AG04450 (cell line): ENCODE data around the gene PATL2. TPM values are rescaled to one million over a fixed set of nuclear protein-coding genes. Genes with fewer than 3 reads are reported as not detected.

Source experiments
- CTCF ChIA-PET: fragments of 300-600, 350-600 bp; formaldehyde crosslinking; extraction: SDS; loops from one replicate; lab custom pipeline; 2022; ENCODE audit warnings: antibody characterized with exemption, inconsistent platforms; lab: Charles Lee
- POLR2A ChIA-PET: fragments of 350-600 bp; formaldehyde crosslinking; extraction: SDS; loops from one replicate; lab custom pipeline; 2021; ENCODE audit warnings: antibody characterized with exemption, inconsistent platforms; lab: Yijun Ruan, JAX
- DNase-seq: peaks from one replicate; pipeline ENCODE4 v3.0.0-alpha.2; 2011; ENCODE audit warnings: low read depth, low spot score
- H3K27ac ChIP-seq: one replicate; pipeline ENCODE4 v1.5.1; 2012; ENCODE audit warnings: low read depth, low read length, control low read depth
- H3K27me3 ChIP-seq: one replicate; pipeline ENCODE4 v1.6.0; 2012; ENCODE audit warnings: low read length; ENCODE audit not compliant: control insufficient read depth, insufficient read depth
- H3K4me3 ChIP-seq: 2 replicates; pipeline ENCODE4 v1.5.1; 2011; ENCODE audit warnings: mild to moderate bottlenecking, low read depth, low read length, control low read depth
- H3K9me3 ChIP-seq: 2 replicates; pipeline ENCODE4 v1.5.1; 2012; ENCODE audit warnings: low read length; ENCODE audit not compliant: control insufficient read depth, insufficient read depth
- CTCF ChIP-seq: IDR thresholded peaks from 2 replicates; pipeline ENCODE4 v1.5.1; 2011; ENCODE audit warnings: low read depth, low read length, control low read depth, inconsistent platforms
- polyA plus RNA-seq: library from polyadenylated mRNA; depleted of rRNA; stranded (reverse); fragments of >200 nt; gene quantifications from 2 replicates; pipeline ENCODE4 v1.2.3, GENCODE V29; 2011; rRNA removed
- small RNA-seq: library from RNA; depleted of rRNA; stranded (forward); fragments of <200 nt; gene quantifications from one replicate; pipeline ENCODE3, GENCODE V24; 2012; ENCODE audit warnings: low read depth; ENCODE audit not compliant: insufficient read length

Gene PATL2
- polyA plus RNA-seq, 1 experiment = 0.50 TPM

GRCh38 chr15:44623178-44623577 is 87.9 kb downstream of the PATL2 start:
- no peak for DNase-seq
- CTCF ChIA-PET = interaction anchor here (1.1 to 2.3 kb wide), 2 partner anchors 45 to 115 kb away, joined by 4 to 7 read pairs; no protein-coding TSS in a partner anchor
- Histone ChIP-seq H3K27ac (no peak overlapping the region), H3K27me3 (no peaks in the 10 kb centered on the region), H3K9me3 (no peaks in the 10 kb centered on the region), H3K4me3 (no peak overlapping the region)
- POLR2A ChIA-PET = no interaction called here
- TF ChIP-seq CTCF = no peak

- no peak for TF ChIP-seq CTCF
- CTCF ChIA-PET = interaction anchor here (2.1 kb wide), 1 partner anchor 44 kb away, joined by 8 read pairs; the partner anchor contains the start of gene SPG11
- DNase-seq = no peak
- no peak overlapping the region for H3K27ac ChIP-seq
- no peak overlapping the region for H3K4me3 ChIP-seq
- POLR2A ChIA-PET = no interaction called here
- no peaks in the 10 kb centered on the region for H3K9me3 ChIP-seq
- H3K27me3 ChIP-seq = no peaks in the 10 kb centered on the region
These were observed 91.0 kb downstream of the PATL2 start for GRCh38 chr15:44620081-44620480.

- H3K27ac ChIP-seq = no peak overlapping the region
- no peaks in the 10 kb centered on the region for H3K27me3 ChIP-seq
- POLR2A ChIA-PET = interaction anchor here (0.6 kb wide), 1 partner anchor 42 kb away, joined by 6 read pairs; no protein-coding TSS in a partner anchor
- CTCF ChIA-PET = no interaction called here
- H3K4me3 ChIP-seq = no peak overlapping the region
- no peak for DNase-seq
- no peaks in the 10 kb centered on the region for H3K9me3 ChIP-seq
- no peak for TF ChIP-seq CTCF
These were observed 94.1 kb downstream of the PATL2 start for GRCh38 chr15:44616974-44617373.

Small RNAs within 50 kb of the gene (small RNA-seq; reads per million reads assigned to genes)
- gene RF00019 = not detected

Other genes with a start within 250 kb of the PATL2 start
- 70.9 and 97.5 TPM in 2 replicates for gene EIF3J, start 174.2 kb downstream of the PATL2 start, polyA plus RNA-seq
- 39.6 and 48.4 TPM in 2 replicates for gene SPG11, start 47.7 kb downstream of the PATL2 start, polyA plus RNA-seq
- 5,193 and 5,536 TPM in 2 replicates for gene B2M, start 194 bp upstream of the PATL2 start, polyA plus RNA-seq
- gene TRIM69, start 25.2 kb upstream of the PATL2 start, polyA plus RNA-seq = 11.9 and 16.4 TPM in 2 replicates
- gene TERB2, start 245.4 kb upstream of the PATL2 start, polyA plus RNA-seq = not detected in 2 replicates